ENCODE measurements around the gene ZNF432.
"Not testable (repeated sequence)": the region's sequence is repeated elsewhere in the genome, so short reads cannot be mapped to it uniquely, and the experiment has no call there.

GRCh38 chr19:52026255-52026990, 22.2 kb downstream of the ZNF432 start:
- not testable (repeated sequence) for TF ChIP-seq POLR2A, CTCF, EP300 (IDR thresholded peaks at IDR 0.05)
